SK-N-SH treated with all-trans-retinoic acid at 6 μM for 48 hours (cell line): ENCODE data around the gene CTNNA3.

Experiments used
- ATAC-seq: fragments of 200-7000 bp; cut with Tn5 transposase; 3 replicates; pipeline ENCODE4 v1.9.1; 2020; ENCODE audit warnings: mild to moderate bottlenecking, moderate library complexity
- ARNTL ChIP-seq: fragments of 450-650 bp; formaldehyde crosslinking; IDR thresholded peaks from 2 replicates; pipeline ENCODE4 v1.5.0; 2020; ENCODE audit warnings: low read depth, mild to moderate bottlenecking, moderate library complexity, borderline replicate concordance
- BACH2 ChIP-seq: fragments of 250-450 bp; sonication (Bioruptor Pico); IDR thresholded peaks from 2 replicates; pipeline ENCODE4 v1.9.0; 2021; ENCODE audit warnings: mild to moderate bottlenecking, borderline replicate concordance
- CREB5 ChIP-seq: fragments of 250-450 bp; sonication (Bioruptor Pico); IDR thresholded peaks from 2 replicates; pipeline ENCODE4 v1.5.1; 2020; ENCODE audit warnings: low read depth, mild to moderate bottlenecking, moderate library complexity
- CSDC2 ChIP-seq: fragments of 250-450 bp; sonication (Bioruptor Pico); IDR thresholded peaks from 2 replicates; pipeline ENCODE4 v1.5.0; 2020; ENCODE audit warnings: mild to moderate bottlenecking, moderate library complexity
- CSRNP3 ChIP-seq: fragments of 250-450 bp; sonication (Bioruptor Pico); IDR thresholded peaks from 2 replicates; pipeline ENCODE4 v1.5.1; 2021; ENCODE audit warnings: mild to moderate bottlenecking, moderate library complexity
- ESRRG ChIP-seq: fragments of 250-450 bp; sonication (Bioruptor Pico); IDR thresholded peaks from 2 replicates; pipeline ENCODE4 v1.6.1; 2021; ENCODE audit warnings: mild to moderate bottlenecking
- ISL1 ChIP-seq: fragments of 250-450 bp; sonication (Bioruptor Pico); IDR thresholded peaks from 2 replicates; pipeline ENCODE4 v2.1.2; 2022; ENCODE audit warnings: mild to moderate bottlenecking, moderate library complexity
- PATZ1 ChIP-seq: fragments of 250-450 bp; sonication (Bioruptor Pico); IDR thresholded peaks from 2 replicates; pipeline ENCODE4 v1.8.0; 2020; ENCODE audit warnings: mild to moderate bottlenecking, moderate library complexity, borderline replicate concordance
- POU6F1 ChIP-seq: fragments of 250-450 bp; sonication (Bioruptor Pico); IDR thresholded peaks from 2 replicates; pipeline ENCODE4 v1.8.0; 2021; ENCODE audit warnings: low read depth, mild to moderate bottlenecking, moderate library complexity, borderline replicate concordance
- PPARA ChIP-seq: fragments of 250-450 bp; sonication (Bioruptor Pico); IDR thresholded peaks from 2 replicates; pipeline ENCODE4 v1.5.0; 2020; ENCODE audit warnings: mild to moderate bottlenecking, borderline replicate concordance
- TCF4 ChIP-seq: fragments of 250-450 bp; sonication (Bioruptor Pico); IDR thresholded peaks from 2 replicates; pipeline ENCODE4 v1.8.0; 2021; ENCODE audit warnings: mild to moderate bottlenecking, moderate library complexity, borderline replicate concordance
- TOX ChIP-seq: fragments of 250-450 bp; sonication (Bioruptor Pico); IDR thresholded peaks from 2 replicates; pipeline ENCODE4 v1.8.0; 2021; ENCODE audit warnings: mild to moderate bottlenecking, moderate library complexity, borderline replicate concordance
- TSHZ2 ChIP-seq: fragments of 250-450 bp; sonication (Bioruptor Pico); IDR thresholded peaks from 2 replicates; pipeline ENCODE4 v1.5.0; 2020; ENCODE audit warnings: mild to moderate bottlenecking, moderate library complexity
- ZFP3 ChIP-seq: fragments of 250-450 bp; sonication (Bioruptor Pico); IDR thresholded peaks from 2 replicates; pipeline ENCODE4 v1.5.0; 2020; ENCODE audit warnings: mild to moderate bottlenecking, moderate library complexity
- ZFP30 ChIP-seq: fragments of 450-650 bp; formaldehyde crosslinking; IDR thresholded peaks from 2 replicates; pipeline ENCODE4 v1.5.0; 2022; ENCODE audit warnings: mild to moderate bottlenecking, moderate library complexity
- ZNF565 ChIP-seq: fragments of 450-650 bp; formaldehyde crosslinking; conservative IDR thresholded peaks from 2 replicates; pipeline ENCODE4 v1.5.0; 2020; ENCODE audit warnings: low read depth, mild to moderate bottlenecking, moderate library complexity
- ZNF8 ChIP-seq: fragments of 450-650 bp; formaldehyde crosslinking; IDR thresholded peaks from 2 replicates; pipeline ENCODE4 v1.5.0; 2020; ENCODE audit warnings: mild to moderate bottlenecking, moderate library complexity

The CTNNA3 gene

GRCh38 chr10:67630904-67631303 lies 65.1 kb downstream of the CTNNA3 start (continued):
- no peak for TF ChIP-seq PATZ1
- no peak for TF ChIP-seq ZFP30 (CRISPR knock-in tag)
- no peak for TF ChIP-seq TCF4 (CRISPR knock-in tag)
- no peak for TF ChIP-seq ESRRG
- no peak for TF ChIP-seq ISL1 (CRISPR knock-in tag)
- no peak for TF ChIP-seq ARNTL (CRISPR knock-in tag)
- no peak for TF ChIP-seq CREB5

GRCh38 chr10:67629461-67629971 lies 66.5 kb downstream of the CTNNA3 start:
- no peak for ATAC-seq
- TF ChIP-seq BACH2 (no peak), CSDC2 (no peak)
- TF ChIP-seq, all 23 proteins: peak for 0

- no peak for ATAC-seq
- no peak for TF ChIP-seq TSHZ2 (CRISPR knock-in tag)
- no peak for TF ChIP-seq CSRNP3
- TF ChIP-seq POU6F1: no peak
- TF ChIP-seq CREB5: no peak
These were observed 73.0 kb downstream of the CTNNA3 start for GRCh38 chr10:67622984-67623383.

- TF ChIP-seq ISL1 (CRISPR knock-in tag) (no peak), PATZ1 (no peak), ZNF565 (CRISPR knock-in tag) (no peak)
These were observed 73.5 kb downstream of the CTNNA3 start for GRCh38 chr10:67622511-67622910.

GRCh38 chr10:67621834-67622233 lies 74.2 kb downstream of the CTNNA3 start:
- no peak for ATAC-seq
- TF ChIP-seq BACH2: no peak
- no peak for TF ChIP-seq ZFP3
- no peak for TF ChIP-seq PPARA (CRISPR knock-in tag)
- TF ChIP-seq TOX (CRISPR knock-in tag): no peak
- no peak for TF ChIP-seq ESRRG
- TF ChIP-seq TSHZ2 (CRISPR knock-in tag): no peak
- no peak for TF ChIP-seq ZFP30 (CRISPR knock-in tag)
- no peak for TF ChIP-seq POU6F1
- no peak for TF ChIP-seq ZNF8 (CRISPR knock-in tag)

More at GRCh38 chr10:67622511-67622910, 73.5 kb downstream of the CTNNA3 start:
- no peak for ATAC-seq
